Caco-2 (cell line): ENCODE results near the gene SP4. TPM values are rescaled to one million over a fixed set of nuclear protein-coding genes. Genes with fewer than 3 reads are reported as not detected.
A peak's percentile ranks its signal among the peaks of the same experiment; 100 is the strongest.

Experiments
- BruUV-seq: library from RNA; stranded (reverse); fragments of 400-500 nt; replicated peaks from 2 replicates; lab custom pipeline; 2021; lab: Mats Ljungman, UMichigan
- CTCF ChIA-PET: fragments of 300-600 bp; sonication (Branson Sonifier 250); formaldehyde crosslinking; loops from one replicate; lab custom pipeline; 2022; ENCODE audit warnings: antibody characterized with exemption; lab: Charles Lee
- POLR2A ChIA-PET: fragments of 300-600 bp; sonication (Branson Sonifier 250); formaldehyde crosslinking; loops from one replicate; lab custom pipeline; 2022; ENCODE audit warnings: antibody characterized with exemption; lab: Charles Lee
- DNase-seq, 2 experiments: peaks; one replicate each; pipeline versions ENCODE4 v3.0.0 to v3.0.0-alpha.2; 2020 to 2022
- H3K27me3 ChIP-seq: replicated peaks from 2 replicates; pipeline ENCODE4 v1.6.0; 2011; ENCODE audit warnings: low read length; ENCODE audit not compliant: control insufficient read depth, insufficient read depth
- H3K36me3 ChIP-seq: 2 replicates; pipeline ENCODE4 v1.5.1; 2011; ENCODE audit warnings: low read length; ENCODE audit not compliant: control insufficient read depth, insufficient read depth
- H3K4me1 ChIP-seq: fragments of 250-450 bp; sonication (Bioruptor Pico); 2 replicates; pipeline ENCODE4 v1.5.1; 2020; ENCODE audit warnings: mild to moderate bottlenecking
- H3K4me3 ChIP-seq: 2 replicates; pipeline ENCODE4 v1.5.1; 2011; ENCODE audit warnings: low read depth, mild to moderate bottlenecking, control low read depth, low read length
- H3K9me3 ChIP-seq: fragments of 250-450 bp; sonication (Bioruptor Pico); 2 replicates; pipeline ENCODE4 v1.5.1; 2020; ENCODE audit warnings: mild to moderate bottlenecking, moderate library complexity
- H3K27ac Mint-ChIP-seq: one replicate; pipeline ENCODE4 v1.8.0; 2022; ENCODE audit warnings: mixed read lengths; ENCODE audit not compliant: unreplicated experiment
- H3K27me3 Mint-ChIP-seq: one replicate; pipeline ENCODE4 v1.8.0; 2022; ENCODE audit warnings: mixed read lengths; ENCODE audit not compliant: insufficient read depth, unreplicated experiment
- H3K36me3 Mint-ChIP-seq: one replicate; pipeline ENCODE4 v1.8.0; 2022; ENCODE audit warnings: mild to moderate bottlenecking, mixed read lengths; ENCODE audit not compliant: insufficient read depth, unreplicated experiment
- H3K4me1 Mint-ChIP-seq: one replicate; pipeline ENCODE4 v1.8.0; 2022; ENCODE audit warnings: low read depth, mixed read lengths; ENCODE audit not compliant: unreplicated experiment
- H3K4me3 Mint-ChIP-seq: one replicate; pipeline ENCODE4 v1.8.0; 2022; ENCODE audit warnings: mild to moderate bottlenecking, moderate library complexity, mixed read lengths; ENCODE audit not compliant: unreplicated experiment
- H3K9me3 Mint-ChIP-seq: one replicate; pipeline ENCODE4 v1.8.0; 2022; ENCODE audit warnings: mixed read lengths; ENCODE audit not compliant: unreplicated experiment
- intact Hi-C: fragments of 100-400 bp; cut with micrococcal nuclease; formaldehyde crosslinking; loops from one replicate; pipeline ENCODE4 v1.10.0; 2022; ENCODE audit not compliant: unreplicated experiment
- total RNA-seq: library from RNA; stranded (reverse); gene quantifications from 2 replicates; pipeline ENCODE4 v1.2.3, GENCODE V29; 2022
- TF ChIP-seq, protein P1 (sequence below), 2 experiments: fragments of 200-600 bp in 1 of 2; IDR thresholded peaks; 1 replicate in 1 of 2; 2 replicates in 1 of 2; pipeline versions ENCODE4 v1.5.1 to v1.8.0; 2011 to 2022; ENCODE audit warnings: antibody characterized with exemption in 1 of 2, control low read depth in 1 of 2, inconsistent platforms in 1 of 2, low read depth in 1 of 2, low read length in 1 of 2, mild to moderate bottlenecking in 1 of 2, moderate library complexity in 1 of 2; ENCODE audit not compliant: insufficient read depth in 1 of 2, severe bottlenecking in 1 of 2, unreplicated experiment in 1 of 2

Gene SP4
- total RNA-seq, 1 experiment from 2014 or later: 10.8 TPM

DNA sequence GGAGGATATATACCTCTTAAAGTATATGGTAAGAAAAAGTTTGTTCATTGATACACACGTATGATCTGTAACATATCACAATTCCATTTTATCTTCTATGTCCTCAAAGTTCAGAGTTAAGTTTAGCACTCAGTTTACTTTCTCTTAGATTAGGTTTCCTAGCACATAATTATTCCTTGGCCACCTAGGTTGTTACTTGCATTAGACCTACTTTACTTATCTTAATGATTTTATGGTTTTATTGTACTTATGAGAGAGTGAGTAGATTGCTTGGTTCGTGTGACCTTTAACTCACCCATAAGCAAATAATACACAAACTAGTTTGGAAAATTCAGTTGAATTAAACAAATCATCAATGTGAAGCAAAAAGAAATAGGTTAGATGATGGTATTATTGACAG is 33.9 kb upstream of the SP4 start:
- TF ChIP-seq, protein P1, sequence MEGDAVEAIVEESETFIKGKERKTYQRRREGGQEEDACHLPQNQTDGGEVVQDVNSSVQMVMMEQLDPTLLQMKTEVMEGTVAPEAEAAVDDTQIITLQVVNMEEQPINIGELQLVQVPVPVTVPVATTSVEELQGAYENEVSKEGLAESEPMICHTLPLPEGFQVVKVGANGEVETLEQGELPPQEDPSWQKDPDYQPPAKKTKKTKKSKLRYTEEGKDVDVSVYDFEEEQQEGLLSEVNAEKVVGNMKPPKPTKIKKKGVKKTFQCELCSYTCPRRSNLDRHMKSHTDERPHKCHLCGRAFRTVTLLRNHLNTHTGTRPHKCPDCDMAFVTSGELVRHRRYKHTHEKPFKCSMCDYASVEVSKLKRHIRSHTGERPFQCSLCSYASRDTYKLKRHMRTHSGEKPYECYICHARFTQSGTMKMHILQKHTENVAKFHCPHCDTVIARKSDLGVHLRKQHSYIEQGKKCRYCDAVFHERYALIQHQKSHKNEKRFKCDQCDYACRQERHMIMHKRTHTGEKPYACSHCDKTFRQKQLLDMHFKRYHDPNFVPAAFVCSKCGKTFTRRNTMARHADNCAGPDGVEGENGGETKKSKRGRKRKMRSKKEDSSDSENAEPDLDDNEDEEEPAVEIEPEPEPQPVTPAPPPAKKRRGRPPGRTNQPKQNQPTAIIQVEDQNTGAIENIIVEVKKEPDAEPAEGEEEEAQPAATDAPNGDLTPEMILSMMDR (IDR thresholded peaks at IDR 0.05; ENCODE audit: insufficient read depth in 1 of 2, low read depth in 1 of 2, low read length in 1 of 2, severe bottlenecking in 1 of 2, unreplicated experiment in 1 of 2): no peak
- CTCF ChIA-PET: interaction anchor here (0.6 kb wide), 1 partner anchor 604 kb away, joined by 3 read pairs; no protein-coding TSS in a partner anchor
- POLR2A ChIA-PET: no interaction called here
- intact Hi-C loops: no loop called here
- H3K27me3 Mint-ChIP-seq: no peaks in the 10 kb centered on the region
- Histone ChIP-seq H3K9me3 (no peaks in the 10 kb centered on the region; the same call in 1 of the 2 replicates), H3K27me3 (no peaks in the 10 kb centered on the region), H3K4me3 (no peak overlapping the region), H3K36me3 (no peaks in the 10 kb centered on the region), H3K4me1 (no peaks in the 10 kb centered on the region)
- H3K27ac Mint-ChIP-seq: no peak overlapping the region
- H3K36me3 Mint-ChIP-seq: no peaks in the 10 kb centered on the region
- no TSS peak for BruUV-seq
- no peaks in the 10 kb centered on the region for H3K9me3 Mint-ChIP-seq
- H3K4me1 Mint-ChIP-seq: peaks cover 5% of the 10 kb centered on the region
- no peak overlapping the region for H3K4me3 Mint-ChIP-seq
- DNase-seq: no peak

DNA sequence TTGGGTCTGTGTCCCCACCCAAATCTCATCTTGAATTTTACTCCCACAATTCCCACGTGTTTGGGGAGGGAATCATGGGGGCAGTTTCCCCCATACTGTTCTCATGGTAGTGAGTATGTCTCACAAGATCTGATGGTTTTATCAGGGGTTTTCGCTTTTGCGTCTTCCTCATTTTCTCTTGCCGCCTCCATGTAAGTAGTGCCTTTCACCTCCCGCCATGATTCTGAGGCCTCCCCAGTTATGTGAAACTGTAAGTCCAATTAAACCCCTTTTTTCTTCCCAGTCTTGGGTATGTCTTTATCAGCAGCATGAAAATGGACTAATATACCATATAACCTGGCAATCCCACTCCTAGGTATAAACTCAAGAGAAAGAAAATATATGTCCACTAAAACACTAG is 25.9 kb upstream of the SP4 start:
- peaks cover 6% of the 10 kb centered on the region for H3K4me1 ChIP-seq
- no peak overlapping the region for H3K4me3 ChIP-seq
- DNase-seq: no peak
- CTCF ChIA-PET: no interaction called here
- no peaks in the 10 kb centered on the region for H3K36me3 ChIP-seq
- Mint-ChIP-seq H3K4me1 (no peaks in the 10 kb centered on the region), H3K27ac (no peak overlapping the region), H3K4me3 (no peak overlapping the region), H3K27me3 (no peaks in the 10 kb centered on the region), H3K36me3 (no peaks in the 10 kb centered on the region), H3K9me3 (peaks cover 20% of the 10 kb centered on the region)
- peaks cover 7% of the 10 kb centered on the region; the same call in 1 of the 2 replicates for H3K9me3 ChIP-seq
- intact Hi-C loops: no loop called here
- no peaks in the 10 kb centered on the region for H3K27me3 ChIP-seq
- POLR2A ChIA-PET: no interaction called here
- TF ChIP-seq, protein P1 (IDR thresholded peaks at IDR 0.05; ENCODE audit: insufficient read depth in 1 of 2, low read depth in 1 of 2, low read length in 1 of 2, severe bottlenecking in 1 of 2, unreplicated experiment in 1 of 2): no peak
- no TSS peak for BruUV-seq

DNA sequence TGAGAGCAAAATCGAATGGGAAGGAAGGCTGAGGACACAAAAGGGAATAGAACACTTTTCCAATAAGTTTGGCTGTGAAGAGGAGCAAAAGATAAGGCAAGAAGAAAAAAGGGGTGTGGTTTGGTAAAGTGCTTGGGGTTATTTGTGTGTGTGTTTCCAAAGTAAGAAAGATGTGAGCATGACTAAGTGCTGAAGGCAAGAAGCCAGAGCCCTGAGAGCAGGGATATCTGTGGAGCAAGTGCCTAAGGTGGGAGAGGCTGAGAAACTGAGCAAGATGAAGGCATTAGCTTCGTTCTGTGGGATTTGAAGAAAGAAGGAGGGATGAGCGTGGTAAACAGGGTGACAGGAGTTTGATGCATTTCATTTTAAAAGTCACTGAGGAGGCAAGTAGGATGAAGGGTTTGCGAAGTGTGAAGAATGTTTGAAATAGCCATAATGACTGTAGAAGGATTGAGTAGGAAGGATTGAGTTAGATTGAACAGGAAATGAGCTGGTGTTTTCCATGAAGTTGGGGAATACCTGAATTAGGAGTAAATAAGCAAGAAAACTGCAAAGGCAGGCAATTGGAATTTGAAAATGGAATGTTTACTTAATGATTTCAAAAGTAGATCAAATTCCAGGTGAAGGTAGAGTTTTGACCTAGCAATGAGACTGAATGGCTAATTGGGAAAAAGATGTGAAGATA is 19.9 kb upstream of the SP4 start:
- H3K9me3 Mint-ChIP-seq: peaks cover 29% of the 10 kb centered on the region
- no TSS peak for BruUV-seq

More for the DNA sequence above, 19.9 kb upstream of the SP4 start:
- Histone ChIP-seq H3K36me3 (no peaks in the 10 kb centered on the region), H3K27me3 (no peaks in the 10 kb centered on the region), H3K9me3 (peaks cover 4% of the 10 kb centered on the region; the same call in 1 of the 2 replicates), H3K4me1 (peaks cover 26% of the 10 kb centered on the region), H3K4me3 (no peak overlapping the region)
- H3K4me1 Mint-ChIP-seq: peaks cover 26% of the 10 kb centered on the region
- DNase-seq: no peak
- ChIA-PET CTCF (no interaction called here), POLR2A (no interaction called here)
- H3K4me3 Mint-ChIP-seq: no peak overlapping the region
- TF ChIP-seq, protein P1 (IDR thresholded peaks at IDR 0.05; ENCODE audit: insufficient read depth in 1 of 2, low read depth in 1 of 2, low read length in 1 of 2, severe bottlenecking in 1 of 2, unreplicated experiment in 1 of 2): no peak
- H3K27ac Mint-ChIP-seq: peak overlapping the region; percentile 1
- no peaks in the 10 kb centered on the region for H3K27me3 Mint-ChIP-seq
- no peaks in the 10 kb centered on the region for H3K36me3 Mint-ChIP-seq
- intact Hi-C loops: no loop called here
